Panc1 (cell line): Measurements from ENCODE around the gene TMEM129. TPM values are rescaled to one million over a fixed set of nuclear protein-coding genes. Genes with fewer than 3 reads are reported as not detected.
A peak's percentile ranks its signal among the peaks of the same experiment; 100 is the strongest.

Experiments
- ATAC-seq: fragments of 200-7000 bp; cut with Tn5 transposase; 2 replicates; pipeline ENCODE4 v1.9.1; 2020; ENCODE audit warnings: mild to moderate bottlenecking, moderate library complexity
- BruUV-seq: library from RNA; stranded (reverse); fragments of 400-500 nt; replicated peaks from 2 replicates; lab custom pipeline; 2021; lab: Mats Ljungman, UMichigan
- CTCF ChIA-PET: fragments of 300-600 bp; sonication (Branson Sonifier 250); formaldehyde crosslinking; loops from one replicate; lab custom pipeline; 2022; ENCODE audit warnings: antibody characterized with exemption; lab: Charles Lee
- POLR2A ChIA-PET: fragments of 300-600 bp; sonication (Branson Sonifier 250); formaldehyde crosslinking; loops from one replicate; lab custom pipeline; 2022; ENCODE audit warnings: antibody characterized with exemption; lab: Charles Lee
- DNase-seq: peaks from one replicate; pipeline ENCODE4 v3.0.0-alpha.2; 2010; ENCODE audit warnings: low read depth, low spot score
- H3K27ac ChIP-seq: 2 replicates; pipeline ENCODE4 v1.5.1; 2011; ENCODE audit warnings: mild to moderate bottlenecking, low read length, inconsistent platforms
- H3K27me3 ChIP-seq: fragments of 200-500 bp; sonication (Bioruptor generic); 2 replicates; pipeline ENCODE4 v1.6.0; 2014; ENCODE audit warnings: low read length, inconsistent platforms; ENCODE audit not compliant: control insufficient read depth, insufficient read depth
- H3K36me3 ChIP-seq: fragments of 200-500 bp; sonication (Bioruptor generic); 2 replicates; pipeline ENCODE4 v1.5.1; 2014; ENCODE audit warnings: inconsistent platforms, mild to moderate bottlenecking, low read length, moderate library complexity; ENCODE audit not compliant: control insufficient read depth, insufficient read depth
- H3K4me1 ChIP-seq: 2 replicates; pipeline ENCODE4 v1.5.1; 2011; ENCODE audit warnings: inconsistent platforms, mild to moderate bottlenecking, low read length, moderate library complexity; ENCODE audit not compliant: control insufficient read depth, insufficient read depth
- H3K4me3 ChIP-seq, 2 experiments: 2 replicates each; pipeline ENCODE4 v1.5.1; 2011 to 2012; ENCODE audit warnings: low read depth in 2 of 2, low read length in 2 of 2, mild to moderate bottlenecking in 2 of 2, inconsistent platforms in 1 of 2, moderate library complexity in 1 of 2
- H3K9me3 ChIP-seq: fragments of 200-500 bp; sonication (Bioruptor generic); 2 replicates; pipeline ENCODE4 v1.5.1; 2014; ENCODE audit warnings: low read depth, mild to moderate bottlenecking, inconsistent platforms, low read length, moderate library complexity; ENCODE audit not compliant: control insufficient read depth, insufficient read depth
- CTCF ChIP-seq: fragments of 450-650 bp; IDR thresholded peaks from 2 replicates; pipeline ENCODE4 v1.5.1; 2017; ENCODE audit warnings: mild to moderate bottlenecking
- POLR2AphosphoS5 ChIP-seq: IDR thresholded peaks from 2 replicates; pipeline ENCODE4 v1.6.1; 2012; ENCODE audit warnings: mild to moderate bottlenecking, low read depth, low read length, moderate library complexity
- REST ChIP-seq, 2 experiments: IDR thresholded peaks; 2 replicates each; pipeline ENCODE4 v1.6.1; 2011 to 2012; ENCODE audit warnings: low read depth in 2 of 2, control low read depth in 1 of 2, low read length in 1 of 2, mild to moderate bottlenecking in 1 of 2, moderate library complexity in 1 of 2; ENCODE audit not compliant: insufficient read depth in 1 of 2
- SIN3A ChIP-seq: IDR thresholded peaks from 2 replicates; pipeline ENCODE4 v1.6.1; 2012; ENCODE audit warnings: low read depth, mild to moderate bottlenecking, low read length, moderate library complexity, borderline replicate concordance; ENCODE audit not compliant: insufficient read depth
- TCF7L2 ChIP-seq: IDR thresholded peaks from 2 replicates; pipeline ENCODE4 v1.6.1; 2011; ENCODE audit warnings: mild to moderate bottlenecking, low read depth, low read length, inconsistent platforms
- in situ Hi-C: cut with HindIII; loops from 2 replicates; pipeline ENCODE4 v1.10.0; 2016; ENCODE audit warnings: low sequenced_read_pairs, low pct_unique_long_range_greater_than_20kb
- intact Hi-C: fragments of 100-400 bp; cut with micrococcal nuclease; formaldehyde crosslinking; loops from one replicate; pipeline ENCODE4 v1.10.0; 2022; ENCODE audit not compliant: unreplicated experiment
- total RNA-seq: library from RNA; stranded (reverse); gene quantifications from one replicate; pipeline ENCODE4 v1.2.1, GENCODE V29; 2021; ENCODE audit not compliant: unreplicated experiment

The TMEM129 gene
- total RNA-seq, 1 experiment from 2014 or later: 32.6 TPM

- intact Hi-C loops (no loop called here), in situ Hi-C loops (no loop called here)
- DNase-seq (no peak), ATAC-seq (peak; percentile 53; the same call in 1 of the 2 replicates)
- Histone ChIP-seq H3K4me1 (no peaks in the 10 kb centered on the region), H3K36me3 (no peaks in the 10 kb centered on the region), H3K27ac (no peak overlapping the region), H3K4me3 (no peak overlapping the region), H3K9me3 (no peaks in the 10 kb centered on the region), H3K27me3 (no peaks in the 10 kb centered on the region)
- no peak for TF ChIP-seq TCF7L2
- TF ChIP-seq POLR2AphosphoS5: no peak
- no peak for TF ChIP-seq REST (IDR thresholded peaks at IDR 0.05; ENCODE audit: insufficient read depth in 1 of 2, low read depth in 2 of 2, low read length in 1 of 2)
- TF ChIP-seq SIN3A: no peak
- TF ChIP-seq CTCF: no peak
- ChIA-PET POLR2A (no interaction called here), CTCF (interaction anchor here (0.6 kb wide), 1 partner anchor 14 kb away, joined by 3 read pairs; no protein-coding TSS in a partner anchor)
- BruUV-seq: no TSS peak
Measured at GRCh38 chr4:1675136-1675801, 45.9 kb downstream of the TMEM129 start.

- Histone ChIP-seq H3K9me3 (no peaks in the 10 kb centered on the region), H3K27ac (no peak overlapping the region), H3K27me3 (no peaks in the 10 kb centered on the region), H3K4me3 (no peak overlapping the region), H3K36me3 (no peaks in the 10 kb centered on the region), H3K4me1 (no peaks in the 10 kb centered on the region)
- BruUV-seq: no TSS peak
- DNase-seq (no peak), ATAC-seq (no peak)
- in situ Hi-C loops (no loop called here), intact Hi-C loops (no loop called here)
- no peak for TF ChIP-seq SIN3A
- TF ChIP-seq CTCF: no peak
- no peak for TF ChIP-seq REST (IDR thresholded peaks at IDR 0.05; ENCODE audit: insufficient read depth in 1 of 2, low read depth in 2 of 2, low read length in 1 of 2)
- no peak for TF ChIP-seq POLR2AphosphoS5
- TF ChIP-seq TCF7L2: no peak
- ChIA-PET CTCF (no interaction called here), POLR2A (no interaction called here)
Measured at GRCh38 chr4:1674682-1675081, 46.4 kb downstream of the TMEM129 start.
